HG03025 (cell line): ENCODE measurements around the gene FHIT.
"Not testable (repeated sequence)": the region's sequence is repeated elsewhere in the genome, so short reads cannot be mapped to it uniquely, and the experiment has no call there.

Experiments
- ATAC-seq: cut with Tn5 transposase; IDR thresholded peaks from one replicate; pipeline ENCODE4 v1.9.1; 2021; ENCODE audit warnings: mild to moderate bottlenecking, moderate library complexity; ENCODE audit not compliant: unreplicated experiment, low FRiP score

FHIT gene

DNA sequence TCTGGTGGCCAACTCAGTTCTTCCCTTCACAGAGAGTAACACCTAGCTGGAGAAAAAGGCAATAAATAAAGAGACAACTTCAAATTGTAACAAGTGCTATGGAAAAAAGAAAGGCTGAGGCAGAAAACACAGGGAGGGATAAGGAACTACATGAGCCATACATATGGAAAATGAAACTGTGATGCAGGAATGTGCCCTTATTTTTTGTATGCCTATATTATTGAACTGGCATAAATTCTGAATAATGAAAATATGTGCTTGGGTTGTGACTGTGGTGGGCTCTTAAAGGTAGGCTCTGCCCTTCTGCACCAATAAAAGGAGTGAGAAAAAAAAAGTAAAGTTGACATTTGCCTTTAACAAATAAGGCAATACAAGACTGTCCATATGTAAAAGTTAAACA, 19.6 kb downstream of the FHIT start:
- ATAC-seq, result no peak

DNA sequence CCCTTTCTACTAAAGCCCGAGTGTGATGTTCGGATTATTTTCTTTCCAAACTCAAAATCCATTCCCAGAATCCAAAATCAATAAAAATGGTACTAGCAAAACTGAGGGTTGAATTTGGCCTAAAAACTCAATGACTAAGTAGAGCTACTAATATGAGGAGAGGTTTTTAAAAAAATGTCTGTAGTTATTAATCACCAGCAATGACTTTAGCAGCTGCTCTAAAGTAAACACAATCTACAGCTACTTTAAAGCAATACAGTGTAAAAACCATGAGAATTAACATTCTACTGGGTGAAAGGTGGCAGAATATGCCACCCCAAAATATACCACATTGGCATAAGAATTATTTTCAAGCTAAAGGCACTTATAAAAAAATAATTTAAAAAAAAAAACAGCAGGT, 23.5 kb downstream of the FHIT start:
- ATAC-seq, result no peak

DNA sequence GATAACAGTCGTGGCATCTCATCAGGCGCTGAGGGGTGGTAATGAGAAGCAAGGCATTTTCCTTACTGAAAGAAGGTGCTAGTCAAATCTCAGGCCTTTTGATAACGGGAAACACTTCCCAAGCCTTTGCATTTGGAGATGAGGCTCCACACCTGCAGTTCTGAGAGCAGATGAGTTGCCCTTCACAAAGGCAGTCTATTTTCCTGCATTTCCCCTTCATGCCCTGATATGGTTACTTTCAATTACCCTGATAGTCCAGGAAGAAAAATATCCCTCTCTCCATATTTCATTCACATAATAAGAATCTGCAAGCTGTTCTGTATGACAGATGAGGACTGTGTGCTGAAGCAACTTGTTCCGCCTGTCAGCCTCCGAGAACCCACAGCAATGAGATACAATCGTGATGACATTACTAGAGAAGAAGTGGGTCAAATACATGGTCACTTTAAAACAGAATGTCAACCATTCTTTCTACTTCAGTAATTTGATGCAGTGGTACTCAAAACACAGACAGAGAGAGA, 25.0 kb downstream of the FHIT start:
- no peak for ATAC-seq

DNA sequence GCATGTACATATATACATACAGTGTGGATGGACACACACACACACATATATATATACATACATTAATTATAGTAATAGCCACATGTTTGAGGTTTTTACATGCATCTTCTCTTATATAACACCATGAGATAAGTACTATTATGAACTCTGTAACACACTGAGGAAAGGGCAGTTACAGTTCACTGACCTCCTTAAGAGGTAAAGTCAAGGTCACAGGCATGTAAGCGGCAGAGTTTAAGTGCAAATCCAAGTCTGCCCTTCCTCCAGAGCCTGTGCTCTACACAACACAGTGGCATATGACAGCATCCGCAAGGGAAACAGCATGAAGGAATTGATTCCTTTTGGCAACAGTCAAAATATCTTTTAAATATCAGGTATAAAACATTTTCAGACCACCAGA, 26.4 kb downstream of the FHIT start:
- ATAC-seq, result no peak

DNA sequence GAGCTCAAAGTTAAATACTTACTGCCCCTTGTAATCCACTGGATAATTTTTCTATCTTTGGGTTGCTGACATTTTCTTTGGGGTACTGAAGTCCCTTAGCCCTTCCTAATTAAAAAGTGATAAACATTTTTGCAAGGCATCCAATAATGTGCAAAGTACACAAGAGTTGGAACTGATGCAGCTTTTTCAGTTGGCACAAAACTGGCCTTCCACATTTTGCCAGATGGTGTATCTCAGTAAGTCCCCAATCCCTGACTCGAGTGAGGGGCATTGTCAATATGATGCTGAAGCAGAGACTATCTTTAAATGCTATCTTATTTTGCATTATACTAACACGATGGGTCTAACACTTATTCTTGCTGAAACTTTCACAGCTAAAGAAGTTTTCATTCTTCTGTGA, 27.8 kb downstream of the FHIT start:
- no peak for ATAC-seq

DNA sequence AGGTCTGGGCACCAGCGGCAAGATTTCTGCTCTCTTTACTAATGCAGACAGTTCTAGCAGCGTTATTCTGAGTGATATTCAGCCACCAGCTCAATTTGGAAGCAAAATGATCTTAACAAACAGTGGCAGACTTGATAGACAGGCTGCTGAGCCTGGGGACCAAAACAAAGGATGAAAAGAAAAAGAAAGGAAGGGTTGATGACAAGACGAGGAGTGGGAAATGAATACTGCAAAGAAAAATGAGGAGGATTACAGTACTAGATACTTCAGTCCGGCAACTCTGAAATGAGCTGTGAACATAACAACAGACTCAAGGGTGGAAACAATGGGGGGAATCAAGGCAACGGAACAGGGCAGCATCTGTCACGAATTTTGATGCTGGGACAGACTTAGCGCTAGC, 28.8 kb downstream of the FHIT start:
- no peak for ATAC-seq

DNA sequence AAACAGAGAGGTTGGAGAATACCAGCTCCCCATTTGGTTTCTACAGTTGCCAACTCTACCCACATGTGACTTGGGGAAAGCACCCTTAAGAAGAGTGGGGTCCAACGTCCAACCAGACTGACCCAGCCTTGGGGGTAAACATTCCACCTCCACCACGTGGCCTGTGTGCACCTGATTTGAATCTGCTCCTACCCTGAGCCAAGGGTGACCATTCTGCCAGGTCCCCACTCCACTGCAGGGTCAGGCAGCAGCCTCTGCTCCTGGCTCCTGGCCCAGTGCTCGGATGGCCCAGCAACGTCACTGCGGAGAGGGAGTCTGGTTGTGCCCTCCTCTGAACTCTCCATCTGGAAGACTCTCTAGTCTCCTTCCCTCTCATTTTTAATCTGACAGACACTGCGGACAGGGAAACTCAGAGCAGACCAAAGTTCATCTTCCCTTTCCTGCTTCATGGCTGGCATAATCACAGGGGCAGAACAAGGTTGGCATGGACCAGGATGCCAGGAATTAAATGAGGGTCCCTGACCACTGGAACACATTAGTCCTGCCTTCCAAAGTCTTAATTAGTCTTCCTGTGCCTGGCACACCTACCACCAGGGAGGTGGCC, 29.4 kb downstream of the FHIT start:
- ATAC-seq, result no peak

DNA sequence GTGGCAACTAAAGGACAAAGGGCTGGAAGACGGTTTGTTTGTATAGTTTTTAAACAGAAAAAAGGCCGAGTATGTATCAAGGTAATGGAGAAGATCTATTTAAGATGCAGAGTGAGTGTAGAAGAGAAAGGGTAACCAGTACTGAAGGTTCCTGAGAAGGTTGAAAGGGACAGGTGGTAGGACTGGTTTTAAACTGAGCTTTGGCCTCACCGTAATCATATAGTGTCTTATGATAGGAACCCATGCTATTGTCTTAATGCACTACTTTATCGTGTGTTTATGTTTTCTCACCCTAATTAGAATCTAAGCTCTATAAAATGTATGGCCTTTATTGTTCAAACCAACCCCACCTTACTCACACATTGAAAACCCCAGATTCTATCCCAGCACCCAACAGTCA, 32.7 kb downstream of the FHIT start:
- ATAC-seq, result no peak

DNA sequence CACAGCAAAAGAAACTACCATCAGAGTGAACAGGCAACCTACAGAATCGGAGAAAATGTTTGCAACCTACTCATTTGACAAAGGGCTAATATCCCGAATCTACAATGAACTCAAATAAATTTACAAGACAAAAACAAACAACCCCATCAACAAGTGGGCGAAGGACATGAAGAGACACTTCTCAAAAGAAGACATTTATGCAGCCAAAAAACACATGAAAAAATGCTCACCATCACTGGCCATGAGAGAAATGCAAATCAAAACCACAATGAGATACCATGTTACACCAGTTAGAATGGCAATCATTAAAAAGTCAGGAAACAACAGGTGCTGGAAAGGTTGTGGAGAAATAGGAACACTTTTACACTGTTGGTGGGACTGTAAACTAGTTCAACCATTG, 35.1 kb downstream of the FHIT start:
- ATAC-seq, result not testable (repeated sequence)

DNA sequence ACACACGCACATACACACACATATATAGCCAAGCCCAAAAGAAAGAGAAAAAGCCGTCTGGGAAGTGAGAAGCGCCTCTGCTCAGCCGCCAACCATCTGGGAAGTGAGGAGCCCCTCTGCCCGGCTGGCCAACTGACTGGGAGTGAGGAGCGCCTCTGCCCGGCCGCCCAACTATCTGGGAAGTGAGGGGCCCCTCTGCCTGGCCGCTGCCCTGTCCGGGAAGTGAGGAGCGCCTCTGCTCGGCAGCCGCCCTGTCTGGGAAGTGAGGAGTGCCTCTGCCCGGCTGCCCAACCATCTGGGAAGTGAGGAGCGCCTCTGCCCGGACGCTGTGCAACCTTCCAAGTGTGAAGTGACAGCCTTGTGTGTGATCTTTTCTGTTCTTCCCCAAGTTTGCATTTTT, 49.2 kb downstream of the FHIT start:
- no peak for ATAC-seq

DNA sequence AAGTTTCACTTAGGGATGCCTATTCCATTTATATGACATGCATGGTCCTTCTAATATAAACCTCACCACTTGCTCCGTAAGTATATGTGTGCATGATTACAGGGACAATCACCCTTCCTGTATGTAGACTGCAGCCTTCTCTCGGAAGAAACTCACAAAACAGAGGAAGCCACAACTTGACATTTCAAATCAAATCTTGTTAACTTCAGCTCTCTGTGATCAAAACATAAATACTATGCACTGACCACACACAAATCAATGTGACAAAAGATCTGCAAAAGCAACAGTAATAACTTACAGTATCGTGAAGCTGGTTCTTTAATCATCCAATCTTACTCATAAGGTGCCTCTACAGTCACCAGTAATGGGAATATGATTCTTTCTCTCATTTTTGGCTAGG, 50.2 kb downstream of the FHIT start:
- ATAC-seq, result no peak

DNA sequence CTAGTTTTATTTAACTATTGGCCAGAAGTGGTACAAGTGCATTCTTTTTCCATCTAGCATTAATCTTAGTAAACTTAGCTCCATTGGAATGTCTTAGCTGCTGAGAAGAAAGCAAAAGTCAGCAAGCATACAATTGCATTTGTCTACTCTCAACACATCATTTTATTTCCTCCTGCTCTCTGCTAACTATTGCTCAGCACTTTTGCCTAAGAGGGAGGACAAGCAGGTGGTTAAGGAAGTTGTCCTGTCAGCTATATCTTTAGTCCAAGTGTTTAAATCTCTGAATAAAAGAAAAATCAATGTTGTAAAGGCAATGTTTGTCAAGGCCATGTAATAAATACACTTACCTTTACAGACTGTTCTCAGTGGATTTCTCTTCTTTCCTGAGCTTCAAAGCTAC, 51.0 kb downstream of the FHIT start:
- ATAC-seq, result no peak

DNA sequence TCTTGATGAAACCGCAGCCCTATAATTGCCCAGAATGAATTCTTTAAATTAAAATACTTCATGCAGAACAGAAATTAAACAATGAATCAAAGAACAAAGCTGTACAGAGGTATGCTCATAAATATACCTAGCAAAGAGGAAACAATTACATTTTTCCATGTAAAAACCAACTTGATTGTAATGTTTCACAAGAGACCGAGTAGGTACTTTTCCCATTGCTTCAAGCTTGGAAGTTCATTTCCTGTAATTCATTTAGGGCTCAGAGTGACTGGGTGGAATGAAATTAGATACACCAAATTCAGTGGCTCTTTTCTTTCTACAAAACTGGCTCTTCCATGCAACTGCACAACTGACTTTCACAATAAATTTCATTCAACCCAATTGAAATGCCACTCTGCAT, 51.4 kb downstream of the FHIT start:
- ATAC-seq, result no peak

DNA sequence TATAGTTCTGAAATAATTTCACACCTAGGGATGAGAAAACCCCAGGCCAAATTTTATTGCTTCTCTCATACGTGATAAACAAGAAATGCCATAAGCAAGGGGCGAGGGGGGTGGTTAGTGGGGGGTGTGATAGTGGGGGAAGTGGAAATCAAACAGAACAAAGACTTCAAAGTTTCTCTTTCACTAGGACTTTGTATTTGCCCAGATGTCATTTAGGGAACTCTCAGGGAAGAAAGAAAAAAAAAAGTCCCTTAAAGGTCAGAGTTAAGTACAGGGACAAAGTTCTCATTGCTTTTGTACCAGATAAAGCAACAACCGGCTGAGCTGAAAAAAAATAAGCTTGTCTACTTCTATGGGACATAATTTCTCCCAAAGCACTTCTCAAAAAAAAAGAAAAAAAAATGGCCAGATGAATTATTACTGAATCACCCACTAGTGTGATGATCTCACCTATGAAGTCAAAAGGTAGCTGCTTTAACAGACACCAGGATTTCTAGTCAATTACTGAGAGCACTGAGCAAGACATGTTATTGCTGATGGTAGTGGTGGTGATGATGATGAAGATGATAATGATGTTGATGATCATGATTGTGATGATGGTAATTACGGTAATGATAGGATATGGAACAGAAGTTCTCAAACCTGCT, 56.2 kb downstream of the FHIT start:
- ATAC-seq, result no peak

DNA sequence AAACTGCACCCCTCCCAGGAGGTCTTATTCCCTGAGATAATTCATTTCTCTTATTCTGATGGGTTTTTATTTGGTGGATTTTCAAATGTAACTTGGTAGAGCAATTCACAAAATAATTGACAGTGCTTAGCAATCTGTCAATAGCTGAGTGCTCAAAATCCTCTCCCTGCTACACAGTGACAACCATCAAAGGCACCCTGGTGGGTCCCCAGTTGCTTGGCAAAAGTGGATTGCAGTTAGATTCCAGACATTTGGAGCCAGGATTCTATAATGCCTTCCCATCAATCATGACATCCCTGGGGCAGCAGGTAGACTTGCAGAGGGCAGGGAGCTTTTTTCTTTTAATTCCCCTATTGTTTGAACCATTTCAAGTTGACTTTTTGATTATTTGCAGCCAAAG, 59.0 kb downstream of the FHIT start:
- ATAC-seq, result no peak

DNA sequence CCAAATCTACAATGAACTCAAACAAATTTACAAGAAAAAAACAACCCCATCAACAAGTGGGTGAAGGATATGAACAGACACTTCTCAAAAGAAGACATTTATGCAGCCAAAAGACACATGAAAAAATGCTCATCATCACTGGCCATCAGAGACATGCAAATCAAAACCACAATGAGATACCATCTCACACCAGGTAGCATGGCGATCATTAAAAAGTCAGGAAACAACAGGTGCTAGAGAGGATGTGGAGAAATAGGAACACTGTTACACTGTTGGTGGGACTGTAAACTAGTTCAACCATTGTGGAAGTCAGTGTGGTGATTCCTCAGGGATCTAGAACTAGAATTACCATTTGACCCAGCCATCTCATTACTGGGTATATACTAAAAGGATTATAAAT, 61.0 kb downstream of the FHIT start:
- ATAC-seq, result not testable (repeated sequence)

DNA sequence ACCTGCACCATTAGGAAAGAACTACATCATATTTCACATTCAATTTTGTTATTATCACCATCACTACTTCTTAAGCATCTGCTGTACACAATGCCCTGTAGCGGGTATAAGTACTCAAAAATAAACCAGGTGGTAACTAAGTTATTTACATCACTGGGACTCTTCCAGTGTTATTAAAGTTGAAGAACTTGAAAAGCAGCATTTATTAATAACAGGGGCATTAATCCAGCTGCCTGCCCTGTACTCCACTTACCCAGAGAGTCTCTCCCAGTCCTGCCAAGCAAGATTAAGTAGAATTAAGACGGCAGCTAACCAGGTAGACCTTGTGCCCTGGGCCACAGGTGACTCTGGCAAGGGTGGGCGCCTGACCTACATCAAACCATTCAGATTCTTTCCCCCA, 65.2 kb downstream of the FHIT start:
- no peak for ATAC-seq

DNA sequence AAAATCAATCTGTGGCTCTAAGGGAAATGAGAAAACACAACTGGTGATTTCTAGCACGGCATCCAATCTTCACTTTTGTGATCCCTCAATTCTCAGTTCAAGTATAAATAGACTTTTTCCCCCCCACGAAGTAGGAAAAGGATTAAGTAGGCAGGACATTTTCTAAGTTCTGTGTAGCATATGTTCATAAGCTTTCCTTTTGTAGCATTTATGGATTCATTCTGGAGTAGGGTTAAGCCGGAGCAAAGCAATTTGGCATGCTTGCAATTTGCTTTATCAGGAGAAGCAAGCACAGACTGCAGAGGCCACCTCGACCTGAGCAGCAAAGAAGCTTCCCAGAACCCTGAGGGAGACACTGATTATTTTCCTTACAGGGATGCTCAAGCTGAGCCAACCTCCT, 66.3 kb downstream of the FHIT start:
- no peak for ATAC-seq

DNA sequence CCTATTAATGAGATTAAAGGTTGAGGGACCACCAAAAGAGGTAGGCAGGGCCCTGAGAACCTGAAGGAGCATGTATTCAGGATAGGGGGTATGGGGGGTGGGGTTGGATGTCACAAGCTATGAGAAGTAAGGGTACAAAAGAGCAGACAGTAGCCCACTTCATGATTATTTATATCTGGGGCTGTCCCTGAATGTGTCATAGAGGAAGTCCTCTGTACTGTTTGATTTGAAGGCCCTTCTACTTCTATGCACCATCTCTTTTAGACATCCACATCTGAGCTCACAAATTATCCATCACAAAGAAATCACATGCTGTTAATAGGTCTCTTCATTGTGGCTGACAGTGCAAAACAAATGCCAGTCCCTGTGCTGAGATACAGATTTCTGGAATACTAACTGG, 68.6 kb downstream of the FHIT start:
- ATAC-seq, result no peak

DNA sequence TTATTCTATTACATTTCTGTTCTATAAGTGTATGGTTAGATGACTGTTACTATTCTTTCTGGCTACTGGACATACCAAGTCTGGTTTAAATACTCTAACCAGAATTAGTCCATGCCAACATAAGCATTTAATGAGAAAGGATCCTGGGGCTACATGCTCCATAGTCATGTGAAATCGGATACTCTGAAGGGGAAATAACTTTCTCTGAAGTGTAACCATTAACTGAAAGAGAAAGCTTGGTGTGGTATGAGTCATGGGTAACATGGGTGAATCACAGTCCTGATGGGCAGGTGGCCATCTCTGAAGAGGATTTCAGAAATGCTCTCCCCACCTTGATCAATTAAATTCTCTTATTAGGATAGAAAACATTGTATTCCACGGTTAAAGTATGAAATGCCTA, 69.4 kb downstream of the FHIT start:
- ATAC-seq, result peak; percentile 93

DNA sequence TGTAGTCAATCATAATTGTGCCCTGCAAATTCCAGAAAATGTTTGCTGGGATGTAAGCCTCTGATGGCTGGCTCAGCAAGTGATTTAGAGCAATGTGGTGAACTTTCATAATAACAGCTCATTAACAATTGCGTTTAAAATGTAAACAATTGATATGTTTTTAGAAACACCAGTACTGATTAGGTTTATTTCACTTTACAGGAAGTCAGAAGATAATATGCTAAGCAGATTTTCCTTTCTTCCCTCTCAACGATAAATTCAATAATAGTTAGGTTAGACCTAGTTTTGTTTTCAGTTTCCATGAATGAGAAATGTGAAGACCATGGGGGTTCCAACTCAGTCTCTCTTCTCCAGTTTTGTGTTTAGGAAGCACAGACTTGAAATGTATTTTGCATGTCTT, 71.0 kb downstream of the FHIT start:
- no peak for ATAC-seq

DNA sequence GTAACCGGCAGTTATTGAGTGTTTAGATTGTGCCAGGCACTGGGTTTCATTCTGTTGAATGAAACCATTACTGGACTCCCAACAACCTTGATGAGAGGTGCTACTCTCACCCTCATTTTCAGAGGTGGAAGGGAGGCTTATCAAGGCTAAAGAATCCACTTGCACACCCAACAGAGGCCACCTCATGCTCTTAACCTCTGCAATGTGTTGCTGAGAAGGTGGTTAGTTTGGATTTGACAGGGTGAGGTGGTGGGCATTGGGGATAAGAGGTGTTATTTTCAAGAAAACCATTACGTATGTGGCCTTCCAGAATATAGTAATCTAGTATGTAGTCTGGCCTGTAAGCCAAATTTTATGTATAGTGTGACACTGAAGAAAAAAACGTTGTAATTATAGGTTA, 73.1 kb downstream of the FHIT start:
- no peak for ATAC-seq

DNA sequence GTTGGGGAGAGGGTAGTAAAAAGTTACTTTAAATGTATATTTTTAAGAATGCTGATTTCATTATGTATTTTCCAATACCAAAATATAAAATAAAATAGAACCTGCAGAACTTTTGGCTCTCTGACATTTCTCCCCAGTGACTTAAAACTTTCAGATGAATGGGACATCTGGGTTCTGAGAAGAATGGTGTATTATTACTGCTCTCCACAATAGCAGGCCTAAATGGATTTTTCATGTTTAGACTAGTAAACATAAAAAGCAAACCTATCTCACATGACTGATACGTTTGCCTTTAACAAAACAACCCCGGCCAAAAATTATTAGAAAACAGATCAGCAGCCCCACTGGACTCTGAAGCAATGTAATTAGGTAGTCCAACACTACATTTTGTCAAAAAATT, 73.8 kb downstream of the FHIT start:
- no peak for ATAC-seq
